K562 (cell line): ENCODE data around the gene DDT. TPM values are rescaled to one million over a fixed set of nuclear protein-coding genes. Genes with fewer than 3 reads are reported as not detected.
A peak's percentile ranks its signal among the peaks of the same experiment; 100 is the strongest.

Experiments
- ATAC-seq: fragments of 200-7000 bp; cut with Tn5 transposase; 3 replicates; pipeline ENCODE4 v1.9.1; 2020; ENCODE audit warnings: moderate library complexity
- BruUV-seq: library from RNA; stranded (reverse); fragments of 400-500 nt; replicated peaks from 2 replicates; lab custom pipeline; 2021; lab: Mats Ljungman, UMichigan
- CTCF ChIA-PET: fragments of 300-600 bp; formaldehyde crosslinking; extraction: SDS; loops from one replicate; lab custom pipeline; 2021; ENCODE audit warnings: low intra/inter-chr PET ratio; lab: Yijun Ruan, JAX
- POLR2A ChIA-PET: fragments of 300-600, 350-650 bp; sonication (Branson Sonifier 250); formaldehyde crosslinking; extraction: SDS; loops from one replicate; lab custom pipeline; 2021; ENCODE audit warnings: antibody characterized with exemption, inconsistent platforms; lab: Yijun Ruan, JAX
- DNase-seq, 4 experiments: peaks; one replicate each; pipeline versions ENCODE4 v3.0.0 to v3.0.0-alpha.2; 2011 to 2018; ENCODE audit warnings: low spot score in 3 of 4, mixed read lengths in 3 of 4; ENCODE audit errors: extremely low read depth in 1 of 4
- FAIRE-seq: peaks from 2 replicates; lab custom pipeline; 2011; peaks lifted over from hg19 to GRCh38; lab: Jason Lieb, UNC
- H2AFZ ChIP-seq: 2 replicates; pipeline ENCODE4 v1.6.0; 2011; ENCODE audit warnings: low read depth, low read length, control low read depth, inconsistent platforms
- H3K27ac ChIP-seq: fragments of 200-600 bp; 3 replicates; pipeline ENCODE4 v1.8.0; 2011; ENCODE audit warnings: low read depth, mild to moderate bottlenecking, control low read depth, inconsistent platforms, low read length, moderate library complexity, mixed read lengths; ENCODE audit errors: extremely low read depth
- H3K27me3 ChIP-seq, 2 experiments: fragments of 300-600 bp in 1 of 2; 2 replicates in 1 of 2; 3 replicates in 1 of 2; pipeline versions ENCODE4 v1.6.0 to v1.8.0; 2011; ENCODE audit warnings: inconsistent platforms in 2 of 2, low read length in 2 of 2, mild to moderate bottlenecking in 1 of 2, mixed read lengths in 1 of 2, moderate library complexity in 1 of 2; ENCODE audit not compliant: control insufficient read depth in 2 of 2, insufficient read depth in 2 of 2
- H3K36me3 ChIP-seq: fragments of 300-600 bp; 3 replicates; pipeline ENCODE4 v1.8.0; 2011; ENCODE audit warnings: mild to moderate bottlenecking, low read length, inconsistent platforms; ENCODE audit not compliant: control insufficient read depth, insufficient read depth
- H3K4me1 ChIP-seq, 2 experiments: fragments of 200-600 bp in 1 of 2; replicated peaks in 1 of 2; 2 replicates in 1 of 2; 3 replicates in 1 of 2; pipeline versions ENCODE4 v1.5.1 to v1.8.0; 2011; ENCODE audit warnings: inconsistent platforms in 2 of 2, low read length in 2 of 2, mild to moderate bottlenecking in 1 of 2, mixed read lengths in 1 of 2, moderate library complexity in 1 of 2; ENCODE audit not compliant: control insufficient read depth in 2 of 2, insufficient read depth in 2 of 2
- H3K4me2 ChIP-seq: 2 replicates; pipeline ENCODE4 v1.6.1; 2011; ENCODE audit warnings: low read length, control low read depth, inconsistent platforms, mixed read lengths; ENCODE audit not compliant: insufficient read depth
- H3K4me3 ChIP-seq: fragments of 200-600 bp; sonication (generic), shearing (Covaris generic); 2 replicates; pipeline ENCODE4 v1.5.1; 2016; ENCODE audit warnings: control low read depth, inconsistent platforms
- H3K79me2 ChIP-seq: fragments of 200-600 bp; 3 replicates; pipeline ENCODE4 v1.8.0; 2011; ENCODE audit warnings: low read length, inconsistent platforms; ENCODE audit not compliant: control insufficient read depth, insufficient read depth
- H3K9ac ChIP-seq, 2 experiments: 2 replicates each; pipeline versions ENCODE4 v1.6.0 to v1.6.1; 2011; ENCODE audit warnings: low read depth in 2 of 2, low read length in 2 of 2, control low read depth in 1 of 2, inconsistent platforms in 1 of 2, mild to moderate bottlenecking in 1 of 2, mixed read lengths in 1 of 2; ENCODE audit not compliant: insufficient read depth in 1 of 2
- H3K9me1 ChIP-seq: one replicate; pipeline ENCODE4 v1.6.0; 2011; ENCODE audit warnings: inconsistent platforms, mild to moderate bottlenecking, low read length, moderate library complexity; ENCODE audit not compliant: control insufficient read depth, insufficient read depth
- H3K9me3 ChIP-seq: replicated peaks from 2 replicates; pipeline ENCODE4 v1.5.1; 2011; ENCODE audit warnings: low read depth, low read length, inconsistent platforms; ENCODE audit not compliant: control insufficient read depth, insufficient read depth
- H4K20me1 ChIP-seq: replicated peaks from 2 replicates; pipeline ENCODE4 v1.6.1; 2011; ENCODE audit warnings: low read length, inconsistent platforms, mixed read lengths; ENCODE audit not compliant: control insufficient read depth, insufficient read depth
- CBFA2T3 ChIP-seq: fragments of 450-650 bp; IDR thresholded peaks from 2 replicates; pipeline ENCODE4 v1.6.1; 2017
- E2F6 ChIP-seq, 2 experiments: IDR thresholded peaks; 2 replicates each; pipeline ENCODE4 v1.6.1; 2011; ENCODE audit warnings: borderline replicate concordance in 1 of 2, control low read depth in 1 of 2, low read depth in 1 of 2, low read length in 1 of 2, mild to moderate bottlenecking in 1 of 2, mixed read lengths in 1 of 2, moderate library complexity in 1 of 2; ENCODE audit not compliant: insufficient read depth in 1 of 2, insufficient read length in 1 of 2, poor library complexity in 1 of 2, severe bottlenecking in 1 of 2; ENCODE audit errors: extremely low read depth in 1 of 2
- GABPA ChIP-seq: fragments of 200-800 bp; sonication (Bioruptor generic); conservative IDR thresholded peaks from 2 replicates; pipeline ENCODE4 v1.6.1; 2016; ENCODE audit warnings: low read depth, missing genetic modification characterization, missing compliant biosample characterization
- GTF2B ChIP-seq: IDR thresholded peaks from 2 replicates; pipeline ENCODE4 v1.6.1; 2011; ENCODE audit not compliant: insufficient read length; ENCODE audit errors: extremely low read depth
- KDM1A ChIP-seq, 2 experiments: fragments of 450-650 bp; IDR thresholded peaks; 2 replicates each; pipeline ENCODE4 v1.6.1; 2016; ENCODE audit warnings: mild to moderate bottlenecking in 2 of 2
- NFYB ChIP-seq: IDR thresholded peaks from 2 replicates; pipeline ENCODE4 v1.6.1; 2011; ENCODE audit warnings: mild to moderate bottlenecking, moderate library complexity; ENCODE audit not compliant: insufficient read length; ENCODE audit errors: extremely low read depth
- XRCC5 ChIP-seq: fragments of 200-400 bp; formaldehyde crosslinking; IDR thresholded peaks from 2 replicates; pipeline ENCODE4 v1.6.1; 2017; ENCODE audit warnings: low read depth, mild to moderate bottlenecking, low read length
- ZFX ChIP-seq: sonication (generic); formaldehyde crosslinking; IDR thresholded peaks from 2 replicates; pipeline ENCODE4 v1.8.0; 2022; ENCODE audit warnings: mild to moderate bottlenecking, missing genetic modification reagents, moderate library complexity
- ZNF263 ChIP-seq: sonication (generic); formaldehyde crosslinking; IDR thresholded peaks from 2 replicates; pipeline ENCODE4 v1.8.0; 2022; ENCODE audit warnings: mild to moderate bottlenecking, missing genetic modification reagents, borderline replicate concordance
- ZNF280A ChIP-seq: fragments of 450-650 bp; IDR thresholded peaks from 2 replicates; pipeline ENCODE4 v1.6.1; 2018; ENCODE audit warnings: mild to moderate bottlenecking, low read depth; ENCODE audit not compliant: partially characterized antibody
- ZNF785 ChIP-seq: fragments of 250-450 bp; sonication (Bioruptor Pico); IDR thresholded peaks from 2 replicates; pipeline ENCODE4 v1.4.0; 2020; ENCODE audit warnings: mild to moderate bottlenecking
- WGBS: fragments of 100-300 bp; shearing (Covaris generic); methylation state at CpG from one replicate; pipeline ENCODE4 v1.1.6; 2016; ENCODE audit warnings: low coverage, mixed read lengths; ENCODE audit not compliant: insufficient coverage; ENCODE audit errors: missing lambda C conversion rate; 5-methylcytosine and 5-hydroxymethylcytosine counted together
- in situ Hi-C: fragments of 300-500 bp; cut with MboI; formaldehyde crosslinking; loops from 4 replicates; pipeline ENCODE4 v1.15.0; 2018; ENCODE audit warnings: inconsistent platforms, mixed read lengths
- intact Hi-C: fragments of 100-400 bp; cut with micrococcal nuclease; formaldehyde crosslinking; loops from 2 replicates; pipeline ENCODE4 v1.14.2; 2022
- polyA plus RNA-seq, 8 experiments: library from polyadenylated mRNA; depleted of rRNA in 4 of 8; stranded (reverse) in 5 of 8; unstranded in 3 of 8; fragments of >200 nt; fragmentation: Nextera tagmentation in 2 of 8; fragmentation: Illumina TruSeq in 1 of 8; extraction: Ambion mirVana in 2 of 8; extraction: Trizol in 1 of 8; gene quantifications; 2 replicates each; pipeline versions ENCODE4 v1.2.1 to v1.2.3, GENCODE V29; 2011 to 2014; ENCODE audit warnings: inconsistent platforms in 1 of 8, missing spikeins in 1 of 8
- total RNA-seq, 7 experiments: library from RNA; depleted of rRNA in 6 of 7; stranded (reverse); fragments of >200 nt in 6 of 7; fragmentation: Illumina TruSeq in 2 of 7; extraction: Trizol in 2 of 7; gene quantifications; 2 replicates each; pipeline versions ENCODE4 v1.2.1 to v1.2.3, GENCODE V29; 2011 to 2021; ENCODE audit warnings: low replicate concordance in 1 of 7

Gene DDT
- total and polyA plus RNA-seq, 9 of the 15 experiments (the other 6 are each of a cell fraction or from before 2014, with no cell fraction given) = 24.0 to 209 (median 63.2) TPM

GRCh38 chr22:24009227-24010017 lies 35.2 kb upstream of the DDT start:
- peaks cover 33% of the 10 kb centered on the region for H3K79me2 ChIP-seq
- intact Hi-C loops = no loop called here
- ATAC-seq (no peak), FAIRE-seq (peak; percentile 49), DNase-seq (no peak)
- no peak overlapping the region for H3K9ac ChIP-seq
- peaks cover 3% of the 10 kb centered on the region; the same call in 1 of the 3 replicates for H3K36me3 ChIP-seq
- ChIA-PET CTCF (no interaction called here), POLR2A (interaction anchor here (0.7 kb wide), 1 partner anchor 20 kb away, joined by 3 read pairs; no protein-coding TSS in a partner anchor)
- H3K27ac ChIP-seq = no peak overlapping the region; the same call in 2 of the 3 replicates
- no peak overlapping the region for H3K4me3 ChIP-seq
- H3K9me1 ChIP-seq = no peaks in the 10 kb centered on the region
- H3K4me2 ChIP-seq = no peak overlapping the region
- H4K20me1 ChIP-seq = no peaks in the 10 kb centered on the region
- WGBS = 56% methylated on average over 7 of the region's 7 CpGs
- H3K9me3 ChIP-seq = peaks cover 3% of the 10 kb centered on the region; the same call in 1 of the 2 replicates
- H3K27me3 ChIP-seq = no peaks in the 10 kb centered on the region
- peak overlapping the region; percentile 92 for H2AFZ ChIP-seq
- in situ Hi-C loops = loop anchor here (5.0 kb wide), 1 partner anchor 72 kb away; no protein-coding TSS in a partner anchor
- peaks cover 18 to 21% of the 10 kb centered on the region in 2 experiments; a peak in 4 of 5 replicates for H3K4me1 ChIP-seq
- no TSS peak for BruUV-seq
- TF ChIP-seq GTF2B = no peak
- no peak for TF ChIP-seq ZFX (CRISPR knock-in tag)
- peak; percentile 21 for TF ChIP-seq NFYB
- no peak for TF ChIP-seq GABPA (tag)
- no peak for TF ChIP-seq ZNF280A
- no peak for TF ChIP-seq ZNF263 (CRISPR knock-in tag)
- TF ChIP-seq XRCC5 = no peak
- no peak for TF ChIP-seq E2F6 (IDR thresholded peaks at IDR 0.05; ENCODE audit: borderline replicate concordance in 1 of 2, extremely low read depth in 1 of 2, insufficient read depth in 1 of 2, insufficient read length in 1 of 2, low read depth in 1 of 2, low read length in 1 of 2, poor library complexity in 1 of 2, severe bottlenecking in 1 of 2)
- 0 out of 4 replicates have a peak, but pooled peaks of 1 of the 2 experiments have one; percentile 6 for TF ChIP-seq KDM1A (IDR thresholded peaks at IDR 0.05)
- TF ChIP-seq CBFA2T3 = peak; percentile 74
- TF ChIP-seq ZNF785 (CRISPR knock-in tag) = no peak
